CD4-positive, alpha-beta T cell treated with Interleukin-12 subunit alpha and Interleukin-12 subunit beta, for 1 hour (primary cell): ENCODE results near the gene CXCR6.
"Not testable (repeated sequence)": the region's sequence is repeated elsewhere in the genome, so short reads cannot be mapped to it uniquely, and the experiment has no call there.

Experiments used
- DNase-seq: peaks from one replicate; pipeline ENCODE4 v3.0.0-alpha.2; 2020

The CXCR6 gene

DNA sequence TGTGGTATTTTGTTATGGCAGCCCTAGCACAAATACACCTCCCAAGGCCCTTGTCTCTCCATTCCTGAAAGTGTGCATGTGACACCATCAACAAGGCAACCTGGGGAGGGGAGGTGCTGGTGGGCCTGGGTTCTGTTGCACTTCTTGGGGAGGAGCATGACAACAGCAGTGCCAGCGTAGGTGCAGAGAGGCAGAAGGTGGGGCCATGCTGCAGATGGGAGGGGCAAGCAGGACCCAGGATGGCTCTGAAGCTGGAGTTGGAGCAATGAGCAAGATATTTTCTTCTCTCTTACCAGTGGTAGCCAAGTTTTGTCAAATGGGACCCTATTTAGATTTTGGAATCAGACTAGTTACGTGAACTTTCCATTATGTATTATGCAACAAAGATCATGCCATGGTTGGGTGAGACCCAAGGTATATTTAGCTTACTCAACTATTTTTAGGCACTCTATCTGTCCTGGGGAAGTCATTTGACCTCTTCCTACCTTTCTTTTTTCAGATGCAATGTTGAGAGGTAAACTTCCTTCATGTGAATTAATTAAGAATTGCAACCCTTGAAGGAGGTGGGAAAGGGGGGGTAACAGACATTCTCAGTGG is 49.0 kb downstream of the CXCR6 start:
- DNase-seq: no peak

DNA sequence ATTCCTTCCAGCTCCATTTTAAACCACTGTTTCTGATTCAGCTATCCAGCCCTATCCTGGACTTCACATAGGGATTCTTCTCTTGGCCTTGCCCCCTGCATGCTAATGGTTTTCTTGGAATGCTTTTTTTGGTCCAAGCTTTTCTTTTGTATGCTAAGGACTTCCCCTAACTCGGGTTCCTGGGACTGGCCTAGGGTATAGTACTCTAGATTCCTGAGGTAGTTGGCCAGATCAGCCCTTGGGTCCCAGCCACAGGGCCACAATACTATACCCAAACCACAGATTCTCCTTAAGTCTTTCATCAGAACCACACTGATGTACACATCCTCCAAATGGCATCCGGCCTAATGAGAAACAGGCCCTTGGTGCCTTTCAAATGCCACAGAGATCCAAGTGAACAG is 49.6 kb downstream of the CXCR6 start:
- no peak for DNase-seq

GRCh38 chr3:45993421-45994027 is 50.3 kb downstream of the CXCR6 start:
- DNase-seq: peak; percentile 53

DNA sequence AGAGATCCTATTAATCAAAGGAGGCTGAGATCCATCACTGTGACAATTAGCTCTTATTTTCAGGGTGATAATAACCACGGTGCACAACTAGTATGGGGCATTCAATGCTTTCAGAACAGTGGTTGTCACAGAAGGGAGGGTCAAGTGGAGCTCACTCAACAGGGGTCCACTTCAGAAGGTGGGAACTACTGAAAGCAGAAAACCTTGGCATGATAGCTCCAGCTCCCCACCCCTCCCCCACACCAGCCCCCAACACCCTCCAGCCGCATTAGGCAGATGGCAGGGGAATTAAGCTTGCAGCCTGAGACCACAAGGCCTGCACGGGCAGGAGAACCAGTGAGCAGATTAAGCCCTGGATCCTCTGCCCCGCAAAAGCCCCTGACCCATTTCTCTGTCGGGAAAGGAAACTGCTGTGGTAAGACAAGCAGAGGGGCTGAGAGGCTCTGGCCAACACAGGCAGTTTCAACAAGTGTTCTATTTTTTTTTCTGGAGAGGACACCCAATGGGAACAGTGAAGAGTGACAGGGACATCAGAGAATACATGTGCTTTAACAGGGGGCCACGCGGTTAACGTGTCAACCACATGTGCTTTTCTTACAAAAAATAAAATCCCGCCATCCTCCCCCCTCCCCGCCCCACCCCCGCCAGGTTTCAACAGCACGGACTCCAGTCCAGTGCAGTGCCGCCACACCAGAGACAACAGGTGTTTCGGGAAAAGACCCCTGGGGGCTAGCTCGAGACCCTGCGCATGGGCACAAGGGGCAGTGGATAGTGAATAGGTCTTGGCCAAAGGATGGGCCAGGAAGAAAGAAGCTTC is 51.4 kb downstream of the CXCR6 start:
- DNase-seq: peak; percentile 70

DNA sequence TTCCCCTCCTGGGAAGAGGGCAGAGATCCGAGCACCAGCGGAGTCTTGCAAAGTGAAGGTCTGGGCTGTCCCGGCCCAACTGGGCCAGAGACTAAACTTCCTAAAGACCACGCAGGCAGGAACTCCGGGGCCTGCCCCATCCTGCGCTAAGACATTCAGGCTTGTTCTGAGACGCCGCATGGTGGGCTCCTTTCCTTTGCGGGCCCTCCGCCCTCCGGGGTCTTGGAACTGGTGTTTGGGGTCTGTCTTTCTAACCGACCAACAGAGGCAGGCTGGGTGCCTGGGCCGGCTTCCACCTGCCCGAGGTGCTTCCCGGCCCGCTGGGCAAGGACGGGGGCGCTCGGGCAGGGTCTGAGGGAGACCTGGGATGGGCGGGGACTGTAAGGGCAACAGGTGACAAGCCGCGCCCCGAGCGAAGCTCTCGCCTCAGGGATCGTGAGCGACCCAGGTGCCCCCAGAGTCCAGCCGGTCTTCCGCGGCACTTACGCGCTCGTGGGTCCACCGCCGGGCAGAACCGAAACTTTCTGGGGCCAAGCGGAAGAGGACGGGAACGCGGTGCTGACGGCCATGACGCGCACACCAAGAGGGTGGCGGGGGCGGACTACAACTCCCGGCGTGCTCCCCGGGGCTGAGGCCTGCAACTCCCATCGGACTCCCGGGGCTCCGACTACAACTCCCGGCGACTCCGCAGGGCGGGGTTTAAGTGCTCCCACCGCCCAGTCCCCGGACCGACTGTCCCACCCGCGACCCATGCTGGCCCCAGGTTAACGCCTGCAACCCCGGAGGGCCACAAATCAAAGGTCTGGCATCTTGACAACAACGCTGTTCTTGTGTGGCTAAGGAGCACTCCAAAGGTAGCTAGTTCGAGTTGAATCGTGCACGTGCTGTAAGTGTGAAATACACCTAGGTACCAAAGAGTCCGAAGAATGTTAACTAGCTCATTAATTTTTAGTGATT is 52.2 kb downstream of the CXCR6 start, which contains the start of gene FYCO1:
Gene FYCO1 (minus strand): TSS at position 589 of the 957 bp plus-strand sequence. CDS start 10,914 bp downstream, outside the sequence.
- peak; percentile 90 for DNase-seq

DNA sequence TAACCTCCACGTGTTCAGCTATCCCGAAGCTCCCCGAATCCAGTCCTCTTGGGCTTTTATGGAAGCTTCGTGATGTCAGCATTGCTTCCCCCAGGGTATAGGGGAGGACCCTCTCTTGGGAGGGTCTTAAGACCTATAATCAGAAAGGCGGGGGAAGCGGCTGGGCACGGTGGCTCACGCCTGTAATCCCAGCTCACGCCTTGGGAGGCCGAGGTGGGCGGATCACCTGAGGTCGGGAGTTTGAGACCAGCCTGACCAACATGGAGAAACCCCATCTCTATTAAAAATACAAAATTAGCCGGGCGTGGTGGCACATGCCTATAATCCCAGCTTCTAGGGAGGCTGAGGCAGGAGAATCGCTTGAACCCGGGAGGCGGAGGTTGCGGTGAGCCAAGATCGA is 54.2 kb downstream of the CXCR6 start:
- not testable (repeated sequence) for DNase-seq

DNA sequence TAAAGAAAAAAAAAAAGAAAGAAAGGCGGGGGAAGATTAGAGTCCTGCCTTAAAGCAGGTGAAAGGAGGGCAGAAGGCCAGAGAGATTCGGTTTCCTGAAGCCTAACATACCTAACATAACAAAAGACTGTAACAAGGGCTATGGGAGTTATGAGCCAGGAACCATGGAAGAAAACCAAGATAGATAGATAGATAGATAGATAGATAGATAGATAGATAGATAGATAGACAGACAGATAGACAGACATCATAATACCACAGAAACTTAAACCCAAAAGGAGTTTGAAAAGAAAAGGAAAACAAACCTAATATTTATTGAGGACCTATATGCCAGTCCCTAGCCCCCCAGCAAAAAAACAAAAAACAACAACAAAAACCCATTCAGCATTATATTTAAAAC is 54.7 kb downstream of the CXCR6 start:
- DNase-seq: no peak
